ENCODE measurements around the gene WNT8A.
"Not testable (repeated sequence)": the region's sequence is repeated elsewhere in the genome, so short reads cannot be mapped to it uniquely, and the experiment has no call there.

The WNT8A gene, protein sequence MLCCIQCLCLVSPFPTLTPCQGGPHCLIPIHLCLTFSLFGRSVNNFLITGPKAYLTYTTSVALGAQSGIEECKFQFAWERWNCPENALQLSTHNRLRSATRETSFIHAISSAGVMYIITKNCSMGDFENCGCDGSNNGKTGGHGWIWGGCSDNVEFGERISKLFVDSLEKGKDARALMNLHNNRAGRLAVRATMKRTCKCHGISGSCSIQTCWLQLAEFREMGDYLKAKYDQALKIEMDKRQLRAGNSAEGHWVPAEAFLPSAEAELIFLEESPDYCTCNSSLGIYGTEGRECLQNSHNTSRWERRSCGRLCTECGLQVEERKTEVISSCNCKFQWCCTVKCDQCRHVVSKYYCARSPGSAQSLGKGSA
- 0 to 1.4 (median 0) reads per million in 17 experiments for total RNA-seq

DNA sequence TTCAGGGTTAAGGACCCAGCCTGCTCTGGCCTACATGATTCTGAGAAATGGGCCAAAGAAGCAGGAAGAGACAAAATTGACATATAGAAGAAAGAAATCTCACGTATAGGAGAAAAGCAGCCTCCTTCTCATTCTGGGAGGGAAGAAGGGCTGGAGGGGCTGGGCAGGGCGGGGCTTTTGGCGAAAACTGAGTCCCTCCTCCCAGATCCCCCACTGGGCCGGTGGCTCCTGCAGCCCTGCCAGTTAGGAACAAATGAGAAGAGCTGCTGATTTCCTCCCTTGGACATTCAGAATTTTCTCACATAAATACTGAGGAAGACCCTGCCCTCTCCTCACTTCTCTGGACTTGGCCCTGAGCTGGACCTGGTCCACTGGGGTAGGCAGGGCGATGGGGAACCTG, at the start of gene WNT8A:
WNT8A (plus strand) TSS at position 332 of the 400 bp plus-strand sequence. CDS start 95 bp downstream, outside the sequence.
- DNase-seq, result no peak

DNA sequence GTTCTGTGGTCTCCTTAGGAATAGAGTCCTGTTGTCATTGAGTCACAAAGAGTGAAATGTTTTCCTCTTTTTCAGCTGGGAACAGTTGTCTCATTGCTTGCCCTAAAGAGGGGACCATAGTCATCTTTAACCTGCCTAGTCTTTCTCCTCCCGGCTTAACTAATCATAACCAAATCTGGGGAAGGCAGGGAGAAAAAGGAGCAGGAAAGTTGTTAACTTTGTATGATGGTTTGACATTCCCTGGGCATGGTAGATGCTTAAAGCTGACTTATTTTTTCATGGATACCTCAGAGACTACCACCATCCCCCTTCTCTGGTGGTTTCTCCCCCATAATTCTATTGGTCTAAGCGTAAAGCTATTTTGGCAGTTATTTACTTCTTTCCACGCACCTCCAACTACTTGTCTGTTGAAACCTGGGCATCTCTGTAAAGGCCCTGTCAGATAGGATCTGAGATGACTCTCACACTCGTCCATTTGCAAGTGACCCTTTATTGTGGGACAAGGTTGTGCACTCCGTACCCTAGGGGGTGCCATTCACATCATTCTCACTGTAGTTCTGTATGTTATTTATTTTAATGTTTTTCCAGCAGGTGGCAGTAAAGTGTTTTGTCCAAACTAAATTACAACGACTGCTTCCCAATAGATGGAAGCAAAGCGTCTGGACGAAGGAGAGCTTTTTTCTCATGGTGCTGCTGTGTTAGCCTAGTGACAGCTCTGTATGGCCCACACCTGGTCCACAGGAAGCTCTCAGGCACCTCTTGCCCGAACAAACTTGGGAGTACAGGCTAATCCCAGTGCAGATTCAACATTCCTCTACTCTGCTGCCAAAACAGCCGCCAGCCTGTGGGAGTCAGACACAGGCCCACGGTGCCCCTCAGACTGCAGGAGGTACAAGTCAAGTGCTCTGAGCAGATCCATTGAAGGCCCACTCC, 48.0 kb upstream of the WNT8A start:
- DNase-seq, result peak; percentile 82 to 94 (median 88)

DNA sequence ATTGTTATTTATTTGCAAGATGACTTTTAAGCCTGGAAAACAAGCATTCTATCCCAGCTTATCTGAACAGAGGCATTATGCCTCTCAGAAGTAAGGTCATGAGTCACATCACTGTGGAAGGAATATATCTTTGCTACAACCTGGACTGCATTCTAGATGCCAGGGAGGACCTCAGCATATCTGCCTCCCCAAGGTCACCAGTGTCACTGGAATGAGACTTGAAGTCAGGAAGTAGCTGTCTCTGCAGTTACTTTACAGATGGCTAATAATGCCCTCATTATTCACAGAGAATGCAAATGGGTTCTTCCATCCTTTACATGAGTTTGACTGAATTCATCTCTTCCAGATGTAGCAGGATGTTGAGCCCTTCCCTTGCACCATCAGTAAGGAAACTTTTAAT, 46.6 kb upstream of the WNT8A start:
- no peak for DNase-seq

DNA sequence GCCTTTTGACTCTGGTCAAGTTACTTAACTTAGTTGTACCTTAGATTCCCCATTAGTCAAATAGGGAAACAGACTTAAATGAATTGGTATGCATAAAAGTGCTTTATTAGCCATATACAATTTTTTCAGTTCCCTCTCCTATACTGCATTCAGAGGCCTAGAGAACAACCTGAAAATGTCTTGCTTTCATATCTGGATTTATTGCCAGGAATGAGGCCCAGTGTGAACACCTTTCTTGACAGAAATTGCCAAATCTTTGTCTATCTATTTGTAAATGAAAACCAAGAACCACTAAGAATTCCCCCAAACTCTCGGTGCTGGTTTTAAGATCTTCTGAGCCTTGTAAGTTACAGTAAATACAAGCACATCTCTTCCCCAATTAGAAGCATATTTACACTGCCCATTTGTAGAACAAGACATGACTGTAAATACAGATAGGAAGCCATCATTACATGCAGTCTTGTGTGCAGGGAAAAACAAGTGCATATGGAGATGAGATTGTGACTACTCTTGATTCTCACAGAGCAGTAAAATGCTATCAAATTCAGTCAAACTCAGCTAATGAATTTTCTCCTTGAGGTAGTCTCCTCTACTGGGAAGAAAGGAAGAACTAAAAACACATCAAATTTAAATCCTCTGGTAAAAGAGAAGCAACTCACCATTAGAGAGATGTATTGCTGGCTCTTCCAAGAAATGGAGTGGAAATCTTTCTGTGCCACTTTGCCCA, 45.8 kb upstream of the WNT8A start:
- DNase-seq, result no peak

DNA sequence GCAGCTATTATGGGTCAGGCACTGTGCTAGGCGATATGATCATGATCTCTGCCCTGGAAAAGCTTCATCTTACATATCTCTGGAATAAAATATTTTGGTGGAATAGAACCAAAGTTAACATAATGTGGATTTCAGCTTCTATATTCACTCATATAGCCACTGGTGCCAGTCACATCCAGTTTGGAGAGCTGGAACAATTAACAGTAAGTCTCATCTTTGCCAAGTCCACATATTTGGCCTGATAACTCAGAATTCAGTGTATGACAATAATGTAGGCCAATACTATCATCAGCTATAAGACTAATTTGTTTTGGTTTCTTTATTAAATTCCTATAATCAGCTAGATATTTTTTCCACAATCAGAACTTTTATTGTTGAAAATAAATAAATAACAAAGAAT, 45.0 kb upstream of the WNT8A start:
- DNase-seq, result no peak

DNA sequence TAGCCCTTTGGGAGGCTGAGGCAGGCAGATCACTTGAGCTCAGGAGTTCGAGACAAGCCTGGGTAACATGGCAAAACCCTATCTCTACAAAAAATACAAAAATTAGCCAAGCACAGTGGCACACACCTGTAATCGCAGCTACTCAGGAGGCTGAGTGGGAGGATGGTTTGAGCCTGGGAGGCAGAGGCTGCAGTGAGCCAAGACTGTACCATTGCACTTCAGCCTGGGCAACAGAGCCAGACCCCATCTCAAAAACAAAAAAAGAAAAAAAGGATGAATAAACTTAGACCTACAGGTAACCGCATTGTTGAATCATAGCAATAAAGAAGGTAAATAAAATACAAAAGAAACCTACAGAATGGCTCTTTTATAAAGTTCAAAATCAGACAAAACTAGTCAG, 38.5 kb upstream of the WNT8A start:
- DNase-seq, result not testable (repeated sequence)

DNA sequence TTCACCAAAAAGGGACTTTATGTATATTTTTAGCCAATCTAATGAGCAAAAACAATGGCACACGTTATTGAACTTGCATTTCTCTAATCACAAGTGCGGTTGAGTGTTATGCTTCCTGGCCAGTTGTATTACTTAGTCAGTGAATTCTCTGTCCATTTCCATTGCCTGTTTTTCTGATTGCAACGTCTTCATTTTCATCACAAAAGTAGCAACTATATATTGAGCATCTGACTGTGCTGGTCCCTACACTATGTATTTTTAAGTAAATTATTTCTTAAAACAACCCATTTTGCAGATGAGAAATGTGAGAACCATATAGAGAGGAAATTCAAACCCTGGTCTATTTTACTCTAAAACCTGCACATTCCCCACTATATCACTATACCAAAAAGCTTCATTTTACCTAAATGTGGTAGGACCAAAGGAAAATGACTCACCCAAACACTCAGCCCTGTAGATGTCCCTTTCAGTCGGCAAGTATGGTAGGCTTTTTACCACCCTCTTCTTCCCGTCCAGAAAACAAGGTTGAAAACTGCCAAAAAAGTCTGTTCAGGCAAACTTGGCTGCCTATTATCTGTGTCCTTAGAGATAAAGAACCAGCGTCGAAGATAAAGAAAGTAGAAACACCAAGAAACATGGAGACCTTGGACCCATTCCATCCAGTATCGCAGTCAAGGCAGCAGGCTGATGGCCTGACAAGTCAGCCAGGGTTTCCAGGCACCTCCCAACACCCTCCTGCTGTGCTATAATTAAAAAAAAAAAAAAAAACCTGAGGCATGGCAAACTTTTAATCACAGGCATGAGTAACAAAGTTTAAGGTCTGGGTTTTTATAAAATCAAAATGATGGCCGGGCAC, 32.2 kb upstream of the WNT8A start:
- no peak for DNase-seq

DNA sequence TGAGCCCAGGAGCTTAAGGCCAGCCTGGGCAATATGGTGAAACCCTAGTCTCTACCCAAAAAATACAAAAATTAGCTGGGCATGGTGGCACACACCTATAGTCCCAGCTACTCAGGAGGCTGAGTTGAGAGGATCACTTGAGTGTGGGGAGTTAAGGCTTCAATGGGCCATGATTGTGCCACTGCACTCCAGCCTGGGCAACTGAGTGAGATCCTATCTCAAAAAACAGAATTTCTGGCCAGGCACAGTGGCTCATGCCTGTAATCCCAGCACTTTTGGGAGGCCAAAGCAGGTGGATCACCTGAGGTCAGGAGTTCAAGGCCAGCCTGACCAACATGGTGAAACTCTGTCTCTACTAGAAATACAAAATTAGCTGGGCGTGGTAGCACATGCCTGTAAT, 31.1 kb upstream of the WNT8A start:
- not testable (repeated sequence) for DNase-seq

DNA sequence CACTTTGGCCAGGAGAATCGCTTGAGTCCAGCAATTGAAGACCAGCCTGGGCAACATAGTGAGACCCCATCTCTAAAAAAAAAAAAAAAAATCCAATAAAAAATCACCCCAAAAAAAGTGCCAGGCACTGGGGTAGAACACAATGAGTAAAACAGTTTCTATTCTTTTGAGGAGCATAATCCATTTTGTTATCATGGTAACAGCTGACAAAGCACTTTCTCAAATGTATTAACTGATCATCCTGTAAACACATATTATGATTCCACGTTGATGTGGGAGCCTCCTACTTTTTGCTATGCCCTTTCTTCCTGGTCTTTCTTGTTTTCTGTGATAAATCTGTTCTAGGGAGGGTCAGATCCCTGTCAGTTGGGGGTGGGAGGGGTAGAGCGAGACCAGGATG, 30.3 kb upstream of the WNT8A start:
- DNase-seq, result no peak

DNA sequence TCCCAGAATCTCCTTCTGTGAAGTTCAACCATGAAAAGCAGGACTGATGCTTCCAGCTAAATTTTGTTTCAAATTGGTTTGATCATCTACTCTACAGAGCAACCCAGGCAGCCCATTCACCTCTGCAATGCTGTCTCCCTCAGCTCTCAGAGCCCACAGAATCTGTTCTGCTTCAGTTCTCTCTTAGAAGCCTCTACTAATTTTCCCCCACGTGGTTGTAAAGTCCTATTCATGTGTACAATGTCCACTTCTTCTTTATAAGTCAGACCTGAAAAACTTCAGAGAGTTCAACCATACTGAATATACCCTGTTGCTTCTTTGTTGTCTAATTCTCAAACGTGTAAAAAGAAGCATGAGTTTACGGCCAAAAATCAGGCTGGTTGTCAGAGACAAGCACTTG, 29.6 kb upstream of the WNT8A start:
- no peak for DNase-seq

DNA sequence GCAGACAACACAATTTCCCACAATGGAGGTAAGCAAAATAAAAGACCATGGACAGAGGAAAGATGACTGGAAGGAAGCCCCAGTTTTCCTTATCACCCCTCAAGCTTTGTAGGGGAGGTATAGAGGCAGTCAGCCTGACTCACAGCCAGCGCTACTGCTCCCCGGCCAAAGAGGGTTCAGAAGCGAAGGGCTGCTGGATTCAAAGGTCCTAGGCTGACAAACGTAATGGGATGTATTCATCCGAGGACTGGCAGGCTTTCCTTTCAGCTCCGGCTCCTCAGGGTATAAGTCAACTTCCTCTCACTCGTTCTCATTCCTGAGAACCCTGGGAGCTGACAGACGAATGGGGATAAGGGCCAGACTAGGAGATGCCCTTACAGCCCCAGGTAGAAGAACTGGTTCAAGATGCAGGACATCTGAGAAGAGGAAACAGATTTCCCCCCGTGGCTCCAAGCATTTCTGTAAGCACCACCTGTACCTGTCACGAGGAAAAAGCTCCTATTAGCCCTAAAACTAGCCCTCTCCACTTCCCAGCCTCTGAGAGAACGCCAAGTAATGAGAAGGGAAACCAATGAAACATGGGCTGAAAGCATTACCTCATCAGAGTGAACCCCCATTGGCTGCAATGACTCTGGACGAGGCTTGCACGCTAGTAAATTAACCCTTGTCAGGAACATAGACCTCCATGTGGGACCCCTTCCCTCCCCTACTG, 28.8 kb upstream of the WNT8A start:
- DNase-seq, result no peak

DNA sequence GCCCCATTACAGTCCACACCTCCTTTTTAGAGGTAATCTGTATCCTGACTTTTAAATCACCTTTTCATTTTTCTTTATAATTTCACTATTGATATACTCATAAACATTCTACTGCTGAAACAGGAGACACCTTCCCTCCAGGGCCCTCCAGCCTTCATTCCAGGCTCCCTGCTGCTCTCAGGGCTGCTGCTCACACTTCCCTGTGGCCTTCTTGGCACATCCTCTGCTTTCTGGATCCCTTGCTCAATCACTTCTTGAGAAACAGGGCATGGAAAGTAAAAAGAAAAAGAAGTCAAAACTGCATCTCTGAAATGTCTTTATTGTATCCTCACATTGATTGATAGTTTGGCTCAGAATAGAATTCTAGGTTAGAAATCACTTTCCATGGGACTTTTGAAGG, 19.3 kb upstream of the WNT8A start:
- DNase-seq, result no peak

DNA sequence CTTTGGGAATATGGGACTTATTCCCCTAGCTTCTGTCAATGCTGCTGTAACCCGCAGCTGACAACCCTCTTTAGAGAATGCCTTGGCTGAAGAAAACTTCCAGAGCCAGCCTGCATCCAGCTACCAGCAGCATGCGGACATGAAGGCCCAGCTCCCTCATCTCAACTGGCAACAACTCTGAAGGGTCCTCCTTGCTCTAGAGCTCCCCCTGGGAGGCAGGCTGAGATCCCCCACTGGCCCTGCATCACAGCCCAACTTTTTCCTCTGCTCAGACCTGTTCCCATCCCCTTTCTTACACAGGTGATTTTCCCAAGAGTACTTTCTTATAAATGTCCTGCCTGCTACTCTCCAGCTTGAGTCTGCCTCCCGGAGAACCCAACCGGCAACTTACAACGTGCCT, 18.7 kb upstream of the WNT8A start:
- peak in 1 of 4 experiments; percentile 8 for DNase-seq

DNA sequence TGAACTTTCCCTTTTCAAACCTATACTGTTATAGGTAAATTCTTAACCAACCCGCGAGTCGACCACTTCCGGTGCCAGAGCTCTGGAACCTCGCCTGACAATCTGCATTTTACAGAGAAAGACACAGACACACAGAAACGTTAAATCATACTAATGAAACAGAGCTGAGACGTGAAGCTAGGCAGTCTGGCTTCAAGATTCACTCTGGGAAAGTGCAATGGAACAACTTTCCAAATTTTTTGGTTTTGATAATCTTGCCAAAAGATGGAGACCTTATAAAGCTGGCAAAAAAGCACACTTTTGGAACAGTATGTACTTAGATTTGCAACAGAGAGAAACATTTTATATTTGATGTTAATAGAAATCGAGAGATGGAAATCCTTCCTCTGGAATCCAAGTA, 15.9 kb upstream of the WNT8A start:
- no peak for DNase-seq

DNA sequence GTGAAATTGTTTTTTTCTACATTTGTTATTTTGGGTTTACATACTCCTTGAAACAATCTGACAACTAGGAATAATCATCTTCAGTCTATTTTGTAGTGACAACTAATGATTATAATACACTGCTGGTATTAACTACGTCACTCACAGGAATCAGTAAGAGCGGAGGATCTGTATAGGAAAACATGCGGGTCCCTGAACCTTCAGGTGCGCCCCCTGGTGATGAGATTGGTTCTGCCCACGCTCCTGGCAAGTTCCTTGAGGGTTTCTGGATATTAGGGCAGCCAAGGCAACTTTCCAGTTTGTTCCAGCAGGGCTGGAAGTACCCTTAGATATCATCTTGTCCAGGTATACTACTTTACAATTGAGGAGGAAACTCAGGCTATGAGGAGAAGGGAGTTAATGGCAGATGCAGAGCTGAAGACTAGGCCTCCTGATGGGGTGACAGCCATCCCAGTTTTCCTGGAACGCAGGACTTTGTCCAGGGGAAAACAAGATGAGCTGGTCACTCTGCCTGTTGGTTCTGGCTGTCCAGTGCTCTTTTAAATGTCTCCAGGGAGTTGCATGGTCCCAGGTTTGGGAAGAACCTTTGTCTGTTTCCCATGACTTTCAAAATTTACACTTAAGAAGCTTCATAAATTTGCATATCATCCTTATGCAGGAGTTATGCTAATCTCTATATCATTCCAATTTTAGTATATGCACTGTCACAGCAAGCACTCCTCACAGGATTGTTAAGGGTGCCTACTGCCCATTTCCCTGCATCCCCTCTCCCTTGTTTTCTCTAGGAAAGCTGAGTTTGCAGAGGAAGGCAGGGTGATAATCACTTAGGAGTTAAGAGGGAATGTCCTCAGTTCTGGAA, 14.9 kb upstream of the WNT8A start:
- peak; percentile 80 to 91 (median 88) for DNase-seq

DNA sequence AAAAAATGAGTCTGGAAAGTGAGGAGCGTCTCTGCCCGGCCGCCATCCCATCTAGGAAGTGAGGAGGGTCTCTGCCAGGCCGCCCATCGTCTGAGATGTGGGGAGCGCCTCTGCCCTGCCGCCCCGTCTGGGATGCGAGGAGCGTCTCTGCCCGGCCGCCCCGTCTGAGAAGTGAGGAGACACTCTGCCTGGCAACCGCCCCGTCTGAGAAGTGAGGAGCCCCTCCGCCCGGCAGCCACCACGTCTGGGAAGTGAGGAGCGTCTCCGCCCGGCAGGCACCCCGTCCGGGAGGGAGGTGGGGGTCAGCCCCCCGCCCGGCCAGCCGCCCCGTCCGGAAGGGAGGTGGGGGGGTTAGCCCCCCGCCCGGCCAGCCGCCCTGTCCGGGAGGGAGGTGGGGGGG, 13.8 kb upstream of the WNT8A start:
- not testable (repeated sequence) for DNase-seq

DNA sequence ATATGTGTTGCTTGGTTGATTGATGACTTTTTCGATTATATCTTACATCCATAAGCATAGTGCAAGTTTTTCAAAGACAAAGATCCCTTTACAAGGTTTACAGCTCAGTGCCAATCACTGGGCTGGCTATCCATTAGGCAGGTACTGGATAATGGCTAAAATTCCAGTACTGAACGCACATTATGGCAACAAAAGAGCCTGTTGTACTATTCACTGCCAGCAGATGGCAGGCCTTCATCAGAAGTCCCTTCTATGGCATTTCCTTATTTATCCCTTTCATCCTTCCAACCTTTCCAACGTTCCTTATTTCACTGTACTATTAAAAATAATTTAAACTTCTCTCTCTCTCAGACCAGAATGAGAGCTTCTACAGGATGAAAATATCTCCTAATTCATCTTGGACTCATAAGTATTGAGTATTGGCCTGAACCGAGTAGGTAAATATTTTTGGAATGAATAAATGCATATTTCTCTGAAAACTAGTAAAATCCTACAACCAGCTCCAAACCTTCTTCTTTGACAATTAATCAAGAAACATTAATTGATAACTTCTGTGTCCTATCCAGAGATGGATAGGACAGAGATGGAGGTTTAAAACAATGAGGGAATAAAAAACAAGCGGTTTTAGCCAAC, 6.7 kb upstream of the WNT8A start:
- DNase-seq, result peak; percentile 70 to 80 (median 78)

DNA sequence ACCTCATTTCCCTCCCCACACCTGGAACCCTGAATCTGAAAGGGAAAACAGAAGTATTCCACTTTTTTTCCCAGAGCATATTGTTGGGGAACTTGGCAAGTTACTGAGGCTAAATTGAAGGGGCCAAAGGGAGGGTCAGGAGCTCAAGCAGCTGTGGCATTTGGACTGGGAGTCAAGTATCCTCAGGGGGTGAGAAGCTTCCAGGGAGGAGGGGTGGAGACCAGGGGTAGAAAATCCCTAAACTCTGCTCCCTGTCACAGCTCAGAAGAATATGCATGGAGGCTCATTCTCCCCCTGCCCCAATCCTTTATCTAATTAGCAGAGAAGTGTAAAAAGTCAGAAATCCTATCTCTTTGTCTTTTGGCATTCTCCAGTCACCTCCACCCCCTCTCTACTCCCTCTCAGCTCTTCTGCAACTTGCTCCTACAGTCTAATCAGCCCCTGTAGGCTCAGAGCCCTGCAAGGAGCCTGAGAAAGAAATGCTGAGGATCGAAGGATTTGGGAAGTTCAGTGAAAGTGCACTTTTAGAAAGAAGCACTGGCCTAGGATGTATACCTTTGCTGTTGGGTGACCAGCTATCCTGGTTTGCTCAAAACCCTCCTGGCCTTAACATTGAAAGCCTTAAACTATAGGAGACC, 5.7 kb upstream of the WNT8A start:
- DNase-seq, result no peak

DNA sequence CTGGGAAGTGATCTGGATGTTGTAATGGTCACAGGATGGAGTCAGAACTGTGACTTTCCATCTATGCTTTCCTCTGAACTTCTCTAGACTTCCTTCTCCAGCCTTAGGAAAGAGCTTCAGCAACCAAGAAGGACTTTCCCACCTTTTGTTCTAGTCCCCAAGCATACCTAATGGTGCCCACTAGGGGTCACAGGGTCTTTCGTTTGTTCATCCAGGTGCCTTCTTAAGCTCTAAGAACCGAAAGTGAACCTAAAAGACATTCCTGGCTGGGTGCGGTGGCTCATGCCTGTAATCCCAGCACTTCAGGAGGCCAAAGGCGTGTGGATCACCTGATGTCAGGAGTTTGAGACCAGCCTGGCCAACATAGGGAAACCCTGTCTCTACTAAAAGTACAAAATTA, 1.8 kb upstream of the WNT8A start:
- DNase-seq, result no peak
